B cell (primary cell): ENCODE measurements around the gene CTNNA3. TPM values are rescaled to one million over a fixed set of nuclear protein-coding genes. Genes with fewer than 3 reads are reported as not detected.

Experiments used
- ATAC-seq: fragments of 200-7000 bp; cut with Tn5 transposase; one replicate; pipeline ENCODE4 v1.10.0; 2021; ENCODE audit warnings: low read depth, mild to moderate bottlenecking, moderate number of reproducible peaks, moderate library complexity
- CTCF ChIA-PET: fragments of 350-600 bp; sonication (Branson Sonifier 250); formaldehyde crosslinking; loops from one replicate; lab custom pipeline; 2021; ENCODE audit warnings: antibody characterized with exemption, inconsistent platforms; lab: Charles Lee
- POLR2A ChIA-PET: fragments of 350-600 bp; sonication (Branson Sonifier 250); formaldehyde crosslinking; loops from one replicate; lab custom pipeline; 2021; ENCODE audit warnings: antibody characterized with exemption; lab: Charles Lee
- DNase-seq: peaks from one replicate; pipeline ENCODE4 v3.0.0; 2013
- H2AFZ ChIP-seq: 2 replicates; pipeline ENCODE4 v1.6.1; 2012; ENCODE audit warnings: mild to moderate bottlenecking, low read depth, low read length; ENCODE audit not compliant: insufficient read depth, poor library complexity, severe bottlenecking
- H3K27ac ChIP-seq, 2 donors: 1 replicate in 1 of 2; 2 replicates in 1 of 2; pipeline ENCODE4 v1.5.1; 2012 to 2013; ENCODE audit warnings: low read length in 2 of 2, mild to moderate bottlenecking in 2 of 2, moderate library complexity in 1 of 2
- H3K27me3 ChIP-seq, 4 experiments: fragments of 200-600 bp in 1 of 4; sonication (generic) in 1 of 4; replicated peaks in 1 of 4; 1 replicate in 2 of 4; 2 replicates in 2 of 4; pipeline versions ENCODE4 v1.6.1 to v1.7.0; 2013 to 2016; ENCODE audit warnings: low read length in 3 of 4, mild to moderate bottlenecking in 2 of 4, mixed read lengths in 1 of 4, moderate library complexity in 1 of 4; ENCODE audit not compliant: insufficient read depth in 4 of 4, control insufficient read depth in 3 of 4; ENCODE audit errors: control extremely low read depth in 1 of 4
- H3K36me3 ChIP-seq, 2 experiments: replicated peaks in 1 of 2; 1 replicate in 1 of 2; 2 replicates in 1 of 2; pipeline versions ENCODE4 v1.6.1 to v1.7.1; 2013; ENCODE audit warnings: low read length in 1 of 2; ENCODE audit not compliant: insufficient read depth in 2 of 2, control insufficient read depth in 1 of 2; ENCODE audit errors: control extremely low read depth in 1 of 2, extremely low read depth in 1 of 2
- H3K4me1 ChIP-seq, 2 donors: fragments of 200-600 bp in 1 of 2; sonication (generic) in 1 of 2; 1 replicate in 1 of 2; 2 replicates in 1 of 2; pipeline versions ENCODE4 v1.5.1 to v1.6.1; 2013 to 2017; ENCODE audit warnings: low read length in 2 of 2; ENCODE audit not compliant: control insufficient read depth in 2 of 2, insufficient read depth in 2 of 2
- H3K4me2 ChIP-seq: replicated peaks from 2 replicates; pipeline ENCODE3; 2012; ENCODE audit warnings: mild to moderate bottlenecking, low read depth, low read length; ENCODE audit not compliant: poor library complexity, severe bottlenecking
- H3K4me3 ChIP-seq, 5 experiments: fragments of 200-600 bp in 1 of 5; sonication (generic) in 1 of 5; 1 replicate in 3 of 5; 2 replicates in 2 of 5; pipeline versions ENCODE4 v1.5.1 to v1.7.0; 2011 to 2016; ENCODE audit warnings: low read length in 4 of 5, mild to moderate bottlenecking in 4 of 5, low read depth in 2 of 5, control low read depth in 1 of 5, moderate library complexity in 1 of 5; ENCODE audit not compliant: insufficient read depth in 1 of 5; ENCODE audit errors: control extremely low read depth in 1 of 5, extremely low read depth in 1 of 5
- H3K79me2 ChIP-seq: fragments of 200-600 bp; sonication (generic); one replicate; pipeline ENCODE4 v1.6.0; 2016; ENCODE audit warnings: low read length; ENCODE audit not compliant: control insufficient read depth, insufficient read depth
- H3K9ac ChIP-seq: fragments of 200-600 bp; sonication (generic); 2 replicates; pipeline ENCODE4 v1.6.1; 2017; ENCODE audit warnings: mild to moderate bottlenecking, low read length, moderate library complexity
- H3K9me3 ChIP-seq, 3 donors: one replicate each; pipeline versions ENCODE4 v1.6.1 to v1.7.1; 2013; ENCODE audit warnings: low read length in 2 of 3; ENCODE audit not compliant: control insufficient read depth in 2 of 3, insufficient read depth in 1 of 3; ENCODE audit errors: control extremely low read depth in 1 of 3
- H4K20me1 ChIP-seq: 2 replicates; pipeline ENCODE4 v1.6.0; 2012; ENCODE audit warnings: mild to moderate bottlenecking, low read length; ENCODE audit not compliant: insufficient read depth, control insufficient read depth, poor library complexity, severe bottlenecking
- H3K27ac Mint-ChIP-seq: one replicate; pipeline ENCODE4 v1.8.0; 2021; ENCODE audit warnings: mixed read lengths
- H3K27me3 Mint-ChIP-seq: one replicate; pipeline ENCODE4 v1.8.0; 2021; ENCODE audit warnings: mixed read lengths
- H3K4me1 Mint-ChIP-seq: one replicate; pipeline ENCODE4 v1.8.0; 2021; ENCODE audit warnings: mixed read lengths
- H3K4me3 Mint-ChIP-seq: one replicate; pipeline ENCODE4 v1.8.0; 2021; ENCODE audit warnings: mixed read lengths
- H3K9me3 Mint-ChIP-seq: one replicate; pipeline ENCODE4 v1.8.0; 2022; ENCODE audit warnings: mixed read lengths; ENCODE audit not compliant: insufficient read depth
- EZH2 ChIP-seq: IDR thresholded peaks from 2 replicates; pipeline ENCODE4 v1.6.1; 2012; ENCODE audit warnings: borderline replicate concordance, low read depth, mild to moderate bottlenecking, moderate library complexity, low read length; ENCODE audit not compliant: insufficient read depth, poor library complexity, severe bottlenecking
- WGBS: methylation state at CpG from one replicate; pipeline ENCODE4 v1.1.5; 2013; ENCODE audit warnings: missing lambda C conversion rate; ENCODE audit not compliant: insufficient coverage; 5-methylcytosine and 5-hydroxymethylcytosine counted together
- intact Hi-C: fragments of 100-400 bp; cut with micrococcal nuclease; formaldehyde crosslinking; loops from one replicate; pipeline ENCODE4 v1.10.0; 2022
- polyA plus RNA-seq: library from polyadenylated mRNA; depleted of rRNA; stranded (reverse); fragments of >200 nt; gene quantifications from 2 replicates; pipeline ENCODE4 v1.2.3, GENCODE V29; 2012
- total RNA-seq, 2 donors: library from RNA; stranded (reverse); fragments of 120-200 nt in 1 of 2; gene quantifications; 1 replicate in 1 of 2; 2 replicates in 1 of 2; pipeline versions ENCODE4 v1.2.3 to v1.2.4, GENCODE V29; 2013 to 2022
- TF ChIP-seq, protein P1 (sequence below): fragments of 200-600 bp; IDR thresholded peaks from one replicate; pipeline ENCODE4 v1.8.0; 2022; ENCODE audit warnings: antibody characterized with exemption, mild to moderate bottlenecking

CTNNA3 gene
- total and polyA plus RNA-seq, 2 donors (not counting 1 experiment from before 2014, with no cell fraction given) = 0.01 TPM; not detected in 1

DNA sequence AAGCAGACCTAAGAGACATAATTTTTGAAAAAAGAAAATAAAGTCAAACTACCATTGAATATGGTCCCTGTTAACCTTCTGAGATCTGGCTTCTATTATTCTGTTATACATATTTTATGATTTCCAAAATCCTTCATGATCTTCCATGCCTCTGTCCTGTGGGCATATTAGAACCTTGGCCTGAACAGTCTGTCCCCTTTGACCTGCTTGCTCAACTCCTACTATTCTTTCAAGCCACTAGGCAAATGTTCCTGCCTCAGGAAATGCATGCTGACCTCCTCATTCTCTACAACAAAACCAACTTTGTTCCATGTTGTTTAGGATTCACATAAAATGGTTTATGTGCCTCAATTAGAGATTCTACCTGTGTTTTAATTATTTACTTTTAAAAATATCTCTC, 1315.0 kb downstream of the CTNNA3 start:
- ChIA-PET CTCF (no interaction called here), POLR2A (no interaction called here)
- Histone ChIP-seq H4K20me1 (no peaks in the 10 kb centered on the region), H3K27me3 (no peaks in the 10 kb centered on the region), H3K27ac (no peak overlapping the region), H3K9ac (no peak overlapping the region), H3K4me1 (no peaks in the 10 kb centered on the region), H3K4me2 (no peak overlapping the region), H3K36me3 (no peaks in the 10 kb centered on the region), H3K79me2 (no peaks in the 10 kb centered on the region), H2AFZ (no peak overlapping the region), H3K9me3 (peaks cover 0 to 6% (median 0%) of the 10 kb centered on the region in 3 donors), H3K4me3 (no peak overlapping the region)
- ATAC-seq = no peak
- no peak for TF ChIP-seq EZH2
- TF ChIP-seq, protein P1, sequence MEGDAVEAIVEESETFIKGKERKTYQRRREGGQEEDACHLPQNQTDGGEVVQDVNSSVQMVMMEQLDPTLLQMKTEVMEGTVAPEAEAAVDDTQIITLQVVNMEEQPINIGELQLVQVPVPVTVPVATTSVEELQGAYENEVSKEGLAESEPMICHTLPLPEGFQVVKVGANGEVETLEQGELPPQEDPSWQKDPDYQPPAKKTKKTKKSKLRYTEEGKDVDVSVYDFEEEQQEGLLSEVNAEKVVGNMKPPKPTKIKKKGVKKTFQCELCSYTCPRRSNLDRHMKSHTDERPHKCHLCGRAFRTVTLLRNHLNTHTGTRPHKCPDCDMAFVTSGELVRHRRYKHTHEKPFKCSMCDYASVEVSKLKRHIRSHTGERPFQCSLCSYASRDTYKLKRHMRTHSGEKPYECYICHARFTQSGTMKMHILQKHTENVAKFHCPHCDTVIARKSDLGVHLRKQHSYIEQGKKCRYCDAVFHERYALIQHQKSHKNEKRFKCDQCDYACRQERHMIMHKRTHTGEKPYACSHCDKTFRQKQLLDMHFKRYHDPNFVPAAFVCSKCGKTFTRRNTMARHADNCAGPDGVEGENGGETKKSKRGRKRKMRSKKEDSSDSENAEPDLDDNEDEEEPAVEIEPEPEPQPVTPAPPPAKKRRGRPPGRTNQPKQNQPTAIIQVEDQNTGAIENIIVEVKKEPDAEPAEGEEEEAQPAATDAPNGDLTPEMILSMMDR = no peak
- Mint-ChIP-seq H3K9me3 (peaks cover 3% of the 10 kb centered on the region), H3K4me1 (no peaks in the 10 kb centered on the region), H3K27me3 (no peaks in the 10 kb centered on the region), H3K27ac (no peak overlapping the region), H3K4me3 (no peak overlapping the region)
- DNase-seq = no peak
- intact Hi-C loops = no loop called here

DNA sequence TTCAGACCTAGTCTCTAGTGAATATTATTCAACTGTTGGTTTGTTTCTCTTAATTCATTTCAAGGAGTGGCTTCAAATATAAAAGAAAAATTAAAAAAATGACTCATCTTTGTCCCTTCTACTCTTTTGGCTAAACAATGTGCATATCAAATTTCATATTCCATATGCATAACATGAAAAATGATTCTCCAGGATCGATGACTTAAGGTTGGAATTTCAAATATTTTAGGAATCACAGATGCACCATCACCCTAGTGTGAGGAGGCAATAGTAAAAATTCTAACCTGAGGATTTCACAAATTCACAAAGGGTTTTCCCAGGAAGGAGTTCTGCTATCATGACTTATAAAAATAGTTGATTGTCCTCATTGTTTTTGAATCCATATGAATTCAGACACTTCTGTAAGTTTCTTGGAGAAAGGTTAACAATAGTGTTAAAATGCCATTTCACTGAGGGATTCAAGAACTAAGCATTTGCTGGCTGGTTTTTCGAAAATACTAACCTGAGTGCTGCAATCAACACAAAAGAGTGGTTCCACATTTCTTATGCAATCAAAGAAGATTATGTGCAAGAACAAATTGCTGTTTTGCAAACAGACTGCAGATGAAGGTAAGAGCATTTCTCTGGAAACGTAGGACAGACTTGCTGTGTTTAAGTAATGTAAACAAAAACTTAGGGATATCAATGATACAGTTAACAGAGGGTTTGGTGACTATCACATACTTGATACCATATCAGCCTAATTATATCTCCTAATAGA, 1317.7 kb downstream of the CTNNA3 start:
- Mint-ChIP-seq H3K27ac (no peak overlapping the region), H3K27me3 (no peaks in the 10 kb centered on the region), H3K4me3 (no peak overlapping the region), H3K9me3 (no peaks in the 10 kb centered on the region), H3K4me1 (no peaks in the 10 kb centered on the region)
- 60% methylated on average over 1 of the region's 3 CpGs for WGBS
- no peak for ATAC-seq
- intact Hi-C loops = no loop called here
- H3K4me2 ChIP-seq = no peak overlapping the region
- H3K9me3 ChIP-seq = peaks cover 0 to 6% (median 0%) of the 10 kb centered on the region in 3 donors
- H3K9ac ChIP-seq = no peak overlapping the region
- H3K36me3 ChIP-seq = no peaks in the 10 kb centered on the region
- no peak overlapping the region for H3K4me3 ChIP-seq
- TF ChIP-seq, protein P1 = no peak
- no peak for TF ChIP-seq EZH2
- H4K20me1 ChIP-seq = no peaks in the 10 kb centered on the region
- CTCF ChIA-PET = no interaction called here
- no peaks in the 10 kb centered on the region for H3K27me3 ChIP-seq
- POLR2A ChIA-PET = no interaction called here
- H3K4me1 ChIP-seq = no peaks in the 10 kb centered on the region
- no peaks in the 10 kb centered on the region for H3K79me2 ChIP-seq
- no peak overlapping the region for H3K27ac ChIP-seq
- H2AFZ ChIP-seq = no peak overlapping the region
- no peak for DNase-seq
